Natural killer cell treated with Interleukin-12 subunit alpha and Interleukin-12 subunit beta and Interleukin-15 and Interleukin-18, amount 100 ng/mL, for 72 hours (primary cell): ENCODE data around the gene ETV3. TPM values are rescaled to one million over a fixed set of nuclear protein-coding genes. Genes with fewer than 3 reads are reported as not detected.
A peak's percentile ranks its signal among the peaks of the same experiment; 100 is the strongest.

Experiments used
- ATAC-seq, 2 donors: fragments of 150-1000 bp; cut with Tn5 transposase in 1 of 2; sonication (Bioruptor Pico), chemical (Tn5 transposase) in 1 of 2; 2 replicates each; pipeline ENCODE4 v1.10.0; 2021
- DNase-seq: peaks from one replicate; pipeline ENCODE4 v3.0.0; 2022; ENCODE audit warnings: low spot score
- H3K27ac Mint-ChIP-seq, 2 donors: 1 replicate in 1 of 2; 2 replicates in 1 of 2; pipeline ENCODE4 v1.8.0; 2022; ENCODE audit warnings: mixed read lengths in 2 of 2, mild to moderate bottlenecking in 1 of 2, moderate library complexity in 1 of 2
- H3K27me3 Mint-ChIP-seq, 2 donors: 1 replicate in 1 of 2; 2 replicates in 1 of 2; pipeline ENCODE4 v1.8.0; 2022; ENCODE audit warnings: mixed read lengths in 2 of 2
- H3K36me3 Mint-ChIP-seq: one replicate; pipeline ENCODE4 v1.8.0; 2022; ENCODE audit warnings: mixed read lengths
- H3K4me1 Mint-ChIP-seq, 2 donors: 1 replicate in 1 of 2; 2 replicates in 1 of 2; pipeline ENCODE4 v1.8.0; 2022; ENCODE audit warnings: low read depth in 2 of 2, mixed read lengths in 2 of 2, mild to moderate bottlenecking in 1 of 2
- H3K4me3 Mint-ChIP-seq: one replicate; pipeline ENCODE4 v1.8.0; 2022; ENCODE audit warnings: mixed read lengths
- H3K9me3 Mint-ChIP-seq: 2 replicates; pipeline ENCODE4 v1.8.0; 2022; ENCODE audit warnings: mixed read lengths
- total RNA-seq, 2 donors: library from RNA; stranded (reverse); gene quantifications; one replicate each; pipeline ENCODE4 v1.2.3, GENCODE V29; 2022

Gene ETV3
- total RNA-seq, 2 donors from 2014 or later: 45.8 to 63.0 TPM

DNA sequence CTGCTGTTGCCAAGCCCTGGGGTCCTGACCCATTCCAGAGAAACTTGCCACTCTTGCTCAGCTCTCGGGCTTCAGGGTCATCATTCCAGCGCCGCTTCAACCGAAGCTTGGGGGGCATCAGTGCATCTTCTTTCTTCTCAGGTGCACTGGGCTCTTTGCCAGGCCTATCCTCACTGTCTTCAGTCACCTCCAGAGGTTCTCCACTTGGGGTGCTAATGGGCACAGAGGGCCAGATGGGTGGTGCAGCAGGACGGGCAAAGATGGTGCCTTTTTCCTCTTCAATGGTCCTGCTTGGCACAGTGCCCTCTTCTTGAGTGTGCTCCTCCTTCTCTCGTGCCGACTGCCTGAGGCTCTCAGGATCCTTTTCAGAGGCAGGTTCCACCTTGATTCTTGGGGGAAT is 13.3 kb downstream of the ETV3 start:
- no peak overlapping the region for H3K4me3 Mint-ChIP-seq
- H3K27me3 Mint-ChIP-seq: no peaks in the 10 kb centered on the region
- H3K36me3 Mint-ChIP-seq: peaks cover 34% of the 10 kb centered on the region
- no peaks in the 10 kb centered on the region for H3K9me3 Mint-ChIP-seq
- peaks cover 24 to 45% of the 10 kb centered on the region in 2 donors for H3K4me1 Mint-ChIP-seq
- ATAC-seq (no peak), DNase-seq (no peak)
- H3K27ac Mint-ChIP-seq: peak overlapping the region; percentile 56 to 79

DNA sequence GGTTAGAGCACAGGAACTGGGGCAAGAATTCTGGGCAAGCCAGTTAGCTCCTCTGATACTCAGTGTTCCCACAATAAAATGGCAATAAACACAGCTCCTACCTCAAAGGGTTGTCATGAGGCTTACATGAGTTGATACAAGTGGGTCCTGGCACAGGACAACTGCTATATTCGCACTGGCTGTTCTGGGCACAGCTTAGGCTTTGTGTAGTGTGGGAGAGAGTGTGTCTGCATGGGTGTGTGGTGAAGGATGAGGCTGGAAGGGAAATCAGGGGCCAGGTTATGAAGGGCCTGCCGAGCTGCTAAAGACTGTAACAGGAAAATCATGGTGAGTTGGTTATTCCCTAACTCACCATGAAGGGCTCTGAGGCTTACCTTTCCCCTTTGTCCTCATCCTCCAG is 18.7 kb downstream of the ETV3 start:
- Mint-ChIP-seq H3K36me3 (peaks cover 21% of the 10 kb centered on the region), H3K4me1 (peaks cover 23 to 44% of the 10 kb centered on the region in 2 donors), H3K27ac (peak overlapping the region; percentile 14 to 17), H3K4me3 (no peak overlapping the region), H3K9me3 (no peaks in the 10 kb centered on the region), H3K27me3 (no peaks in the 10 kb centered on the region)
- no peak for DNase-seq
- ATAC-seq: no peak

GRCh38 chr1:157119008-157119407 is 19.2 kb downstream of the ETV3 start:
- DNase-seq (no peak), ATAC-seq (no peak)
- H3K9me3 Mint-ChIP-seq: no peaks in the 10 kb centered on the region
- H3K27ac Mint-ChIP-seq: peak overlapping the region; percentile 13 to 17
- H3K4me3 Mint-ChIP-seq: no peak overlapping the region
- no peaks in the 10 kb centered on the region for H3K27me3 Mint-ChIP-seq
- peaks cover 23 to 40% of the 10 kb centered on the region in 2 donors for H3K4me1 Mint-ChIP-seq
- peaks cover 17% of the 10 kb centered on the region for H3K36me3 Mint-ChIP-seq

- Mint-ChIP-seq H3K36me3 (peaks cover 5% of the 10 kb centered on the region), H3K27me3 (peaks cover 0 to 5% of the 10 kb centered on the region in 2 donors), H3K9me3 (no peaks in the 10 kb centered on the region), H3K27ac (peak overlapping the region in 1 of 2 donors; percentile 55), H3K4me1 (peaks cover 19 to 30% of the 10 kb centered on the region in 2 donors), H3K4me3 (no peak overlapping the region)
- DNase-seq (no peak), ATAC-seq (no peak)
Measured at GRCh38 chr1:157117527-157118057, 20.6 kb downstream of the ETV3 start.

GRCh38 chr1:157116737-157117103 is 21.5 kb downstream of the ETV3 start:
- Mint-ChIP-seq H3K4me3 (no peak overlapping the region), H3K27ac (peak overlapping the region in 1 of 2 donors; percentile 55), H3K4me1 (peaks cover 25 to 34% of the 10 kb centered on the region in 2 donors), H3K27me3 (peaks cover 2 to 12% of the 10 kb centered on the region in 2 donors), H3K9me3 (no peaks in the 10 kb centered on the region), H3K36me3 (peaks cover 5% of the 10 kb centered on the region)
- no peak for ATAC-seq
- DNase-seq: no peak

- peaks cover 25 to 39% of the 10 kb centered on the region in 2 donors for H3K4me1 Mint-ChIP-seq
- no peaks in the 10 kb centered on the region for H3K9me3 Mint-ChIP-seq
- ATAC-seq (no peak), DNase-seq (no peak)
- H3K36me3 Mint-ChIP-seq: peaks cover 5% of the 10 kb centered on the region
- no peak overlapping the region for H3K4me3 Mint-ChIP-seq
- H3K27me3 Mint-ChIP-seq: peaks cover 2 to 12% of the 10 kb centered on the region in 2 donors
- peak overlapping the region in 1 of 2 donors; percentile 71 for H3K27ac Mint-ChIP-seq
Measured at GRCh38 chr1:157115851-157116736, 22.1 kb downstream of the ETV3 start.

DNA sequence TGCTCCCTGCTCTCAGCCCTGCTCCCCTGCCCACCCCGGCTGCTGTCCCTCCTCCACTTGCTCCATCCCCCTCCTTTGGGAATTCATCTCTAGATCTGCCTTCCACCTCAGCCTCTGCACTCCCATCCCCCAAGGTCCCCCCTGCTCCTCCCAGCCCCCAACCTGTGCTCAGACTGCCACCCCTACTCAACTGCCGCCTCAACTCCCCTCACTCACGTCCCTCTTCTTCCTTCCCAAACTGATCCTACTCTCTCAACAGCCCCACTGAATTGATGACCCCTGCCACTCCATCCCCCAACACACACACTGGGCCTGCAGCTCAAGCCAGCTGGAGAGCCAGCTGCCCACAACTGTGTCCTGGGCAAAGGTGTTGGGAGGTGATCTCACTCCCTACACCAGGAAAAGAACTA is 22.8 kb downstream of the ETV3 start:
- no peak overlapping the region for H3K4me3 Mint-ChIP-seq
- no peaks in the 10 kb centered on the region for H3K9me3 Mint-ChIP-seq
- ATAC-seq: no peak
- H3K4me1 Mint-ChIP-seq: peaks cover 23 to 44% of the 10 kb centered on the region in 2 donors
- H3K36me3 Mint-ChIP-seq: peaks cover 5% of the 10 kb centered on the region
- DNase-seq: no peak
- peak overlapping the region in 1 of 2 donors; percentile 71 for H3K27ac Mint-ChIP-seq
- peaks cover 2 to 12% of the 10 kb centered on the region in 2 donors for H3K27me3 Mint-ChIP-seq

- DNase-seq: no peak
- ATAC-seq: no peak
- Mint-ChIP-seq H3K36me3 (peaks cover 4% of the 10 kb centered on the region), H3K27me3 (peaks cover 2 to 12% of the 10 kb centered on the region in 2 donors), H3K4me1 (peaks cover 15 to 41% of the 10 kb centered on the region in 2 donors), H3K4me3 (no peak overlapping the region), H3K27ac (peak overlapping the region in 1 of 2 donors; percentile 71), H3K9me3 (no peaks in the 10 kb centered on the region)
Measured at GRCh38 chr1:157114183-157115121, 23.7 kb downstream of the ETV3 start.

DNA sequence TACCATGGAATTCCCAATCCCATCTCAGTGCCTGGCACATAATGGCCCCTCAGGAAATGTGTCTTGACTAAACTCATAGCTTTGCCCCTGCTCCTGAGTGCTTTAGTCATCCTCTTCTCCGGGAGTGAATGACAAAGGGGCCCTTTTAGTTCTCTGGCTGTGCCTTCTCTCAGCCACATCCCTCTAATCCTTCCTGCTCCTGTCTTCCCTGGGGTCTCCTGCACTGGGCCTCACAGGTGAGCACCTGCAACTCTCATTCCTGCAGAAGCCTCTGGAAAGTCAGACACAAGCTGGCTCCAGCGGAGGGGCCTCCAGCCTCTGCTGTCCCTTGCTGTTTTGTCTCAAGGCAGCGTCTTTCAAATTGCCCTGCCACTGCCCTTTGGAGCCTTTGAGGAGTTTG is 24.6 kb downstream of the ETV3 start:
- Mint-ChIP-seq H3K4me3 (no peak overlapping the region), H3K27ac (no peak overlapping the region), H3K9me3 (no peaks in the 10 kb centered on the region), H3K27me3 (peaks cover 2 to 14% of the 10 kb centered on the region in 2 donors), H3K36me3 (no peaks in the 10 kb centered on the region), H3K4me1 (peaks cover 12 to 36% of the 10 kb centered on the region in 2 donors)
- DNase-seq (no peak), ATAC-seq (no peak)

GRCh38 chr1:157113106-157113505 is 25.1 kb downstream of the ETV3 start:
- peak overlapping the region in 1 of 2 donors; percentile 63 for H3K27ac Mint-ChIP-seq
- no peaks in the 10 kb centered on the region for H3K9me3 Mint-ChIP-seq
- ATAC-seq (peak; percentile 26 to 63), DNase-seq (no peak)
- peaks cover 17 to 40% of the 10 kb centered on the region in 2 donors for H3K4me1 Mint-ChIP-seq
- peaks cover 2 to 19% of the 10 kb centered on the region in 2 donors for H3K27me3 Mint-ChIP-seq
- no peaks in the 10 kb centered on the region for H3K36me3 Mint-ChIP-seq
- H3K4me3 Mint-ChIP-seq: peak overlapping the region; percentile 33

DNA sequence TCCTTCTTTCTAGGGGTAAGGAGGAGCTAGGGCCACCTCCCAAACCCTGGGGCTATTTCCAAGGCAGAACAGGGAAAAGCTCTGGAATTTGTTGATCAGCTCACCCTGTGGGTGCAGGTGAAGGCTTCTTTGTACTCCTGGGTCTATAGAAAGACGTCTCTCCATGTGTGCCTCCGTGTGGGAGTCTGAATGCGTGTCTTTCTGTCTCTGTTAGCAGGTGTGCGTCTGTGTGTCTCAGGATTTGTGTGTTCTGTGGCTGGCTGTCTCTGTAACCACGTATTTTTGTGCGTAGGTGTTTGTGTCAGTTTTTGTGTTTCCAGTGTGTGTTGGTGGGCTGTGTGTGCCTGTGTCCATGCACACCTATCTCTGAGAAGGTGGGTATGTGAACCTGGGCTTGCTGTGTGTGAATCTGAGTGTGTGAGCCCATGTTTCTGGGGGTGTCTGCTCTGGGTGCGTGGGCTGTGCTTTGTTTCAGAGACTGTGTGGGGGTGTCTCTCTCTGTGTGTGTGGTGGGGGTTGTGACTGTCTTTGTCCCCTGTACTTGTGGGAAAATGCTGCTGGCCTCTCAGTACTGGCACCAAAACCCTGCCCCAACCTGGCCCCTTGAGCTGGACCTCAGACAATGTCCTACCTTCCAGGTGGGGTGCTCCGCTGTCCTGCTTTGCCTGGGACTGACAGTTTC is 25.9 kb downstream of the ETV3 start:
- H3K9me3 Mint-ChIP-seq: no peaks in the 10 kb centered on the region
- H3K4me3 Mint-ChIP-seq: peak overlapping the region; percentile 33
- DNase-seq (no peak), ATAC-seq (no peak)
- H3K27me3 Mint-ChIP-seq: peaks cover 6 to 20% of the 10 kb centered on the region in 2 donors
- H3K4me1 Mint-ChIP-seq: peaks cover 23 to 42% of the 10 kb centered on the region in 2 donors
- peak overlapping the region in 1 of 2 donors; percentile 63 for H3K27ac Mint-ChIP-seq
- H3K36me3 Mint-ChIP-seq: no peaks in the 10 kb centered on the region

DNA sequence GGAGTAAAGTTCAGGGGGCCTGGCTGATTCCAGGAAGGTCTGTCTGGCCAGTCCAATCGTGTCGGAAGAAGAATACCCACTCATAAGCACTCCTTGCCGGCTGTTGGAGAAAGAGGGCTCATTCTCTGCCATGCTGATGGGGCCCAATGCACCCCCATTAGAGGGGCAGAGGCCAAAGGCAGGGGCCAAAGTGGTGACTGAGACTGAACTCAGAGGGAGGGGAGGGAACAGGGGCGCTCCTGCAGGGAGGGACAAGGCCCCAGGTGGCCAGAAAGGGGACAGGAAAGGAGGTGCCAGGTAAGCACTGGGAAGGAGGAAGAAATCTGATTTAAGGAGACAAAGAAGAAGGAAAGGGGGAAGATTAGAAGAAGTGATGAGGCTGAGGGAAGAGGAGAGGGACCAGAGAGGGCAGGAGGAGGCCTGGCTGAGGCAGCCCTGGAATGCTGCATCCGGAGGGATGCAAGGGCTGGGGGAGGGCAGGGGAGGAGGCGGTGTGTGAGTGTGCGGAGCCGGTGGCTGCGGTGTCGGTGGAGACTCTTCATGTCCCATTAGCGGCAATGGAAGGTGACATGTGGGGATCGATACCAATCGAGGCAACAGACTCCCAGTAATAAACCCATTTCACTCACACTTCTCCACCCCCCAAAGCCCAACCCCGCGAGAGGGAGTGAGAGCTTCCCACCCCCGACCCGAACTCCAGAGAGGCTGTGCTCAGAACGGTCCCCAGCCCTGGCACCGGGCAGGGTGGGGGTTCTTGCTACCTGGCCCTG is 26.6 kb downstream of the ETV3 start:
- no peaks in the 10 kb centered on the region for H3K36me3 Mint-ChIP-seq
- DNase-seq (no peak), ATAC-seq (no peak)
- H3K27me3 Mint-ChIP-seq: peaks cover 6 to 20% of the 10 kb centered on the region in 2 donors
- H3K4me1 Mint-ChIP-seq: peaks cover 28 to 47% of the 10 kb centered on the region in 2 donors
- no peak overlapping the region for H3K4me3 Mint-ChIP-seq
- H3K27ac Mint-ChIP-seq: peak overlapping the region in 1 of 2 donors; percentile 63
- no peaks in the 10 kb centered on the region for H3K9me3 Mint-ChIP-seq
